ENCODE results near the gene VEGFA. TPM values are rescaled to one million over a fixed set of nuclear protein-coding genes. Genes with fewer than 3 reads are reported as not detected.
A peak's percentile ranks its signal among the peaks of the same experiment; 100 is the strongest.
"Not testable (repeated sequence)": the region's sequence is repeated elsewhere in the genome, so short reads cannot be mapped to it uniquely, and the experiment has no call there.

VEGFA gene
- total RNA-seq, 6 experiments from 2014 or later = 26.0 to 37.4 (median 28.3) TPM

DNA sequence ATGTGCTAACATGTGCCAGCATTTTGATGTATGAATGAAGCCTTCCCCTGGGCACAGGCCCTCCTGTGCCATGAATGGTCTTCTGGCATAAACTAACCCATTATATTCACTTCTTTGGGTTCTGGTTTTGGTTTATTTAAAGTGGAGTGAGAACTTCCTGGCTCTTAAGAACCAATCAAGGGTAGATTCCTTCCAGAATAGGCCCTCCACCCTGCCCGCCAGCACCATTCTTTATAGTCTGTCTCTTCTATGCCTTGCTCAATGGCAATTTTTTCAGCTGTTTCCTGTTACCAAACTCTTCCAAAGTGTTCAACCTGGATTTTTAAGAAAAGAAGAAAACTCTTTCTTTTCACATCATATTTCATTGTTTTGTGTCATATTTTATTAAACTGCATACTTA is 44.1 kb downstream of the VEGFA start:
- Mint-ChIP-seq H3K4me3 (no peak overlapping the region), H3K27me3 (ENCODE audit: insufficient read depth) (peaks cover 11% of the 10 kb centered on the region), H3K9me3 (no peaks in the 10 kb centered on the region), H3K4me1 (ENCODE audit: low read depth) (peaks cover 12% of the 10 kb centered on the region), H3K27ac (no peak overlapping the region), H3K36me3 (ENCODE audit: low read depth) (no peaks in the 10 kb centered on the region)
- TF ChIP-seq, protein P1, sequence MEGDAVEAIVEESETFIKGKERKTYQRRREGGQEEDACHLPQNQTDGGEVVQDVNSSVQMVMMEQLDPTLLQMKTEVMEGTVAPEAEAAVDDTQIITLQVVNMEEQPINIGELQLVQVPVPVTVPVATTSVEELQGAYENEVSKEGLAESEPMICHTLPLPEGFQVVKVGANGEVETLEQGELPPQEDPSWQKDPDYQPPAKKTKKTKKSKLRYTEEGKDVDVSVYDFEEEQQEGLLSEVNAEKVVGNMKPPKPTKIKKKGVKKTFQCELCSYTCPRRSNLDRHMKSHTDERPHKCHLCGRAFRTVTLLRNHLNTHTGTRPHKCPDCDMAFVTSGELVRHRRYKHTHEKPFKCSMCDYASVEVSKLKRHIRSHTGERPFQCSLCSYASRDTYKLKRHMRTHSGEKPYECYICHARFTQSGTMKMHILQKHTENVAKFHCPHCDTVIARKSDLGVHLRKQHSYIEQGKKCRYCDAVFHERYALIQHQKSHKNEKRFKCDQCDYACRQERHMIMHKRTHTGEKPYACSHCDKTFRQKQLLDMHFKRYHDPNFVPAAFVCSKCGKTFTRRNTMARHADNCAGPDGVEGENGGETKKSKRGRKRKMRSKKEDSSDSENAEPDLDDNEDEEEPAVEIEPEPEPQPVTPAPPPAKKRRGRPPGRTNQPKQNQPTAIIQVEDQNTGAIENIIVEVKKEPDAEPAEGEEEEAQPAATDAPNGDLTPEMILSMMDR (IDR thresholded peaks at IDR 0.05) = no peak
- no peak for DNase-seq

DNA sequence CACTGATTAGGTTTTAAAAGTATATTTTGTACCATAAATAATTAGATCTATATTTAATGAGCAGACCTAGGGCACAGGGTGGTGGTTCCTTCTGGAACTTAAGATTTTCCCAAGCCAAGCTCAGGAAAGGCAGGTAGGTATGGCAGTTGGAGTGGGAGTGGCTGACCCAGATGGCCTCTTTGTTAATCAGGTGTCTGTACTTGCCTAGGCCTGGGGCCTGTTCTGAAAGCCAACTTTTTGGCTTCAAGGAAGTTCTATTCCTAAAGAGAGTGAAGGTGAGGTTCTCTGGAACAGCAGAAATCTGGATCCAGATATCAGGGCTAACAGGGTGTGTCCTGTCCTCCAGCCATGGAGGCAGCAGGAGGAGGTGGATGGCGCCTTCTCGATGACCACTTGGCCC is 44.9 kb downstream of the VEGFA start:
- Mint-ChIP-seq H3K27me3 (ENCODE audit: insufficient read depth) (peaks cover 9% of the 10 kb centered on the region), H3K27ac (no peak overlapping the region)
- DNase-seq = no peak

DNA sequence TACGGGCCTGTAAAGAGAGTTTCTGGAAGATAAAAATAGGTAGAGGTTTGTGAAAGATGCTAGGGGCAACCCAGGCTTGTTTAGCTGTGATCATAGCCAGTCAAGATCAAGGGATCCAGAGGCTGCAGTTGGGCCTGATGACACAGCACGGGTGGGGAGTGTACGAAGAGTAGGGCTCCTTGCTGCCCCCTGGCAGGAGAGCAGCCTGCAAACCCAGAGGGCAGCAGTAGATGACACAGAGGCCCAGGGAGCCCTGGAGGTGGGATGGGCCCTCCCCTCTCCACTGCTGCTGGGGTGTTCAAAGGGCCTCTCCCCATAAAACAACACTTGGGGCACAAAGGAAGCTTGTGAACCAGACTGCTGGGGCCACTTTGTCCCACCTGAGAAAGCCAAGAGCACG is 47.2 kb downstream of the VEGFA start:
- Mint-ChIP-seq H3K4me1 (ENCODE audit: low read depth) (peaks cover 6% of the 10 kb centered on the region; the same call in 1 of the 2 replicates), H3K9me3 (no peaks in the 10 kb centered on the region), H3K36me3 (ENCODE audit: low read depth) (no peaks in the 10 kb centered on the region), H3K27ac (no peak overlapping the region), H3K27me3 (ENCODE audit: insufficient read depth) (peaks cover 15% of the 10 kb centered on the region), H3K4me3 (no peak overlapping the region)
- TF ChIP-seq, protein P1 (IDR thresholded peaks at IDR 0.05) = peak; percentile 54
- peak; percentile 27 for DNase-seq

More for the DNA sequence above, 44.9 kb downstream of the VEGFA start:
- H3K4me3 Mint-ChIP-seq = no peak overlapping the region
- TF ChIP-seq, protein P1 (IDR thresholded peaks at IDR 0.05) = no peak
- H3K4me1 Mint-ChIP-seq (ENCODE audit: low read depth) = peaks cover 6% of the 10 kb centered on the region; the same call in 1 of the 2 replicates
- H3K36me3 Mint-ChIP-seq (ENCODE audit: low read depth) = no peaks in the 10 kb centered on the region
- H3K9me3 Mint-ChIP-seq = no peaks in the 10 kb centered on the region

DNA sequence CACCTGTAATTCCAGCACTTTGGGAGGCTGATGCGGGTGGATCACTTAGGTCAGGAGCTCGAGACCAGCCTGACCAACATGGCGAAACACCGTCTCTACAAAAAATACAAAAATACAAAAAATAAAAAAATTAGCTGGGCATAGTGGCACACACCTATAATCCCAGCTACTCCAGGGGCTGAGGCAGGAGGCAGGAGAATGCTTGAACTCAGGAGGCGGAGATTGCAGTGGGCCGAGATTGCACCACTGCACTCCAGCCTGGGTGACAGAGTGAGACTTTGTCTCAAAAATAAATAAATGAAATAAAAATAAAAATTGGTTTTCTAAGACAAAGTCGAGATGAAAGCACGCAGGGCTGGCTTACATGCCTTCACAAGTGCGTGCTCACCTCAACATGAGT is 49.0 kb downstream of the VEGFA start:
- H3K4me3 Mint-ChIP-seq; H3K4me1 Mint-ChIP-seq (ENCODE audit: low read depth); H3K36me3 Mint-ChIP-seq (ENCODE audit: low read depth); H3K27ac Mint-ChIP-seq; DNase-seq; H3K9me3 Mint-ChIP-seq: not testable (repeated sequence)
- peaks cover 25% of the 10 kb centered on the region for H3K27me3 Mint-ChIP-seq (ENCODE audit: insufficient read depth)

DNA sequence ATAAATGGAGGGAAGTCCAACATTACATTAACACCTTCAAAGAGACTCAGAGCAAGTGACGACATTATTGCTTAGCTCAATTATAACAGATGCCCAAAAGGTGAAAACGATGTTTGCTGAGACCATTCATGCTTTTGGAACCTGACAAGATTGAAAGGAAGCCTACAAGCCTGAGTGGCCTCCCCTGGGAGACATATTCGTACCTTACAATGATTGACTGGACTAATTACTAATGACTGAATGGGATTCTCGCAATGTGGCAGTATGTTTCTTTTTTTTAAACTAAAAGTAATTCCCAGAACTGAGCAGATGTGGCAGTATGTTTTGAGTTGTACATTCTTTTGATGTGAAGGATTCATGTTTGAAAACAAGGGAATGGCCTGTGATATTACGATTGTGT is 49.9 kb downstream of the VEGFA start:
- Mint-ChIP-seq H3K4me3 (no peak overlapping the region), H3K27me3 (ENCODE audit: insufficient read depth) (peaks cover 29% of the 10 kb centered on the region), H3K27ac (no peak overlapping the region), H3K36me3 (ENCODE audit: low read depth) (no peaks in the 10 kb centered on the region), H3K4me1 (ENCODE audit: low read depth) (peaks cover 6% of the 10 kb centered on the region; the same call in 1 of the 2 replicates), H3K9me3 (no peaks in the 10 kb centered on the region)
- TF ChIP-seq, protein P1 (IDR thresholded peaks at IDR 0.05) = no peak
- DNase-seq = no peak

DNA sequence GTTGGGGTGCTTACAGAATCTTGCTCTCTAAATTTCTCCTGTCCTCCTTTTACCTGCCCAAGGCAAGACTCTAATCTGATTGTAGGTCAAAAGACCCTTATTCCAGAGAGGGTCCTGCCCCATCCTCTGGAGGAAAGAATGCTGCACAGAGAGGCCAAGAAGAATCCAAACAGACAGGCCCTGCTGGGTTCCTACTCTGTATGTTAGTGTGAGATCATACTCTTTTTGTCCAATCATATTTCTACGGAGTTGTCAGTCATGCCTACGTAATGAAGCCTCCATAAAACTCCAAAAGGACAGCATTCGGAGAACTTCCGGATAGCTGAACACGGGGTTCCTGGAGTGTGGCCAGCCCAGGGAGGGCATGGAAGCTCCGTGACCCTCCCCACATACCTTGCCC is 50.5 kb downstream of the VEGFA start:
- Mint-ChIP-seq H3K36me3 (ENCODE audit: low read depth) (no peaks in the 10 kb centered on the region), H3K27ac (no peak overlapping the region), H3K4me3 (no peak overlapping the region), H3K4me1 (ENCODE audit: low read depth) (peaks cover 6% of the 10 kb centered on the region; the same call in 1 of the 2 replicates), H3K27me3 (ENCODE audit: insufficient read depth) (peaks cover 29% of the 10 kb centered on the region), H3K9me3 (no peaks in the 10 kb centered on the region)
- no peak for DNase-seq
- TF ChIP-seq, protein P1 (IDR thresholded peaks at IDR 0.05) = no peak
